HepG2 (cell line): ENCODE results near the gene ATG4D. TPM values are rescaled to one million over a fixed set of nuclear protein-coding genes. Genes with fewer than 3 reads are reported as not detected.

Experiments used
- BCLAF1 ChIP-seq: fragments of 450-650 bp; IDR thresholded peaks from 2 replicates; pipeline ENCODE4 v1.6.1; 2017; ENCODE audit warnings: mild to moderate bottlenecking
- CC2D1A ChIP-seq: sonication (generic); formaldehyde crosslinking; IDR thresholded peaks from 2 replicates; pipeline ENCODE4 v1.8.1; 2023; ENCODE audit warnings: mild to moderate bottlenecking, missing genetic modification reagents
- DBP ChIP-seq: sonication (generic); formaldehyde crosslinking; IDR thresholded peaks from 2 replicates; pipeline ENCODE4 v1.4.0; 2020; ENCODE audit warnings: missing genetic modification reagents; ENCODE audit errors: not compliant biosample characterization
- ELF3 ChIP-seq: IDR thresholded peaks from 2 replicates; pipeline ENCODE4 v1.6.1; 2016; ENCODE audit warnings: missing genetic modification reagents, missing compliant biosample characterization
- GABPB1 ChIP-seq: IDR thresholded peaks from 2 replicates; pipeline ENCODE4 v1.6.1; 2016; ENCODE audit warnings: mild to moderate bottlenecking, missing genetic modification reagents, moderate library complexity, missing compliant biosample characterization
- GATAD2A ChIP-seq: IDR thresholded peaks from 2 replicates; pipeline ENCODE4 v1.6.1; 2016
- GRHL1 ChIP-seq: sonication (generic); formaldehyde crosslinking; conservative IDR thresholded peaks from 2 replicates; pipeline ENCODE4 v1.8.0; 2022; ENCODE audit warnings: missing genetic modification reagents
- IRF9 ChIP-seq: sonication (generic); formaldehyde crosslinking; IDR thresholded peaks from 2 replicates; pipeline ENCODE4 v1.8.0; 2022; ENCODE audit warnings: missing genetic modification reagents, mild to moderate bottlenecking, borderline replicate concordance
- KDM5B ChIP-seq: sonication (generic); formaldehyde crosslinking; IDR thresholded peaks from 2 replicates; pipeline ENCODE4 v1.4.0; 2020; ENCODE audit warnings: missing genetic modification reagents, mild to moderate bottlenecking, borderline replicate concordance
- NCOA5 ChIP-seq: sonication (generic); formaldehyde crosslinking; IDR thresholded peaks from 2 replicates; pipeline ENCODE4 v1.4.0; 2020; ENCODE audit warnings: missing genetic modification reagents
- NFE2L1 ChIP-seq: sonication (generic); formaldehyde crosslinking; IDR thresholded peaks from 2 replicates; pipeline ENCODE4 v1.4.0; 2020; ENCODE audit warnings: missing genetic modification reagents, mild to moderate bottlenecking, borderline replicate concordance
- NR0B2 ChIP-seq: sonication (generic); formaldehyde crosslinking; IDR thresholded peaks from 2 replicates; pipeline ENCODE4 v1.4.0; 2020; ENCODE audit warnings: mild to moderate bottlenecking, missing genetic modification reagents
- RFXANK ChIP-seq: IDR thresholded peaks from 2 replicates; pipeline ENCODE4 v1.6.1; 2016
- SIX4 ChIP-seq: sonication (generic); formaldehyde crosslinking; IDR thresholded peaks from 2 replicates; pipeline ENCODE4 v1.4.0; 2020; ENCODE audit warnings: missing genetic modification reagents
- ZNF275 ChIP-seq: sonication (generic); formaldehyde crosslinking; IDR thresholded peaks from 2 replicates; pipeline ENCODE4 v1.8.0; 2022; ENCODE audit warnings: missing genetic modification reagents, mild to moderate bottlenecking, inconsistent platforms, borderline replicate concordance
- ZNF572 ChIP-seq: sonication (generic); formaldehyde crosslinking; IDR thresholded peaks from 2 replicates; pipeline ENCODE4 v1.5.1; 2020; ENCODE audit warnings: mild to moderate bottlenecking, missing genetic modification reagents
- ZSCAN22 ChIP-seq: sonication (generic); formaldehyde crosslinking; IDR thresholded peaks from 2 replicates; pipeline ENCODE4 v1.4.0; 2020; ENCODE audit warnings: mild to moderate bottlenecking, missing genetic modification reagents
- polyA plus RNA-seq, 8 experiments: library from polyadenylated mRNA; depleted of rRNA in 3 of 8; stranded (reverse) in 7 of 8; unstranded in 1 of 8; fragments of >200 nt; fragmentation: Illumina TruSeq in 4 of 8; extraction: Trizol in 4 of 8; gene quantifications; 2 replicates each; pipeline versions ENCODE4 v1.2.1 to v1.2.3, GENCODE V29; 2011 to 2016; ENCODE audit warnings: low read depth in 4 of 8, missing spikeins in 1 of 8, mixed read lengths in 1 of 8; ENCODE audit not compliant: insufficient read depth in 1 of 8
- total RNA-seq, 5 experiments: library from RNA; depleted of rRNA; stranded (reverse); fragments of >200 nt; fragmentation: Illumina TruSeq; extraction: Trizol; gene quantifications; 2 replicates each; pipeline ENCODE4 v1.2.3, GENCODE V29; 2016; ENCODE audit warnings: low read depth in 1 of 5

ATG4D gene
- total and polyA plus RNA-seq, 2 of the 13 experiments (the other 11 are each of a cell fraction or from before 2014, with no cell fraction given), result 17.8 to 19.0 TPM

- TF ChIP-seq ZNF572 (CRISPR knock-in tag) (no peak), KDM5B (CRISPR knock-in tag) (peak; percentile 97; the same call in 1 of the 2 replicates), NR0B2 (peak; percentile 88; the same call in 1 of the 2 replicates), ZNF275 (CRISPR knock-in tag) (peak; percentile 85; the same call in 1 of the 2 replicates), NFE2L1 (peak; percentile 82; the same call in 1 of the 2 replicates), IRF9 (CRISPR knock-in tag) (peak; percentile 95), GRHL1 (CRISPR knock-in tag) (no peak), RFXANK (CRISPR knock-in tag) (0 out of 2 replicates have a peak, but pooled peaks have one; percentile 58), CC2D1A (CRISPR knock-in tag) (peak; percentile 92; the same call in 1 of the 2 replicates), ELF3 (peak; percentile 79), ZSCAN22 (CRISPR knock-in tag) (no peak), SIX4 (CRISPR knock-in tag) (peak; percentile 50; the same call in 1 of the 2 replicates), BCLAF1 (no peak), DBP (CRISPR knock-in tag) (no peak), GABPB1 (CRISPR knock-in tag) (peak; percentile 90), GATAD2A (CRISPR knock-in tag) (peak; percentile 66), NCOA5 (CRISPR knock-in tag) (no peak)
Measured at GRCh38 chr19:10565567-10566407, 22.1 kb downstream of the ATG4D start, which contains the start of gene KRI1 (continued).
